H1 (cell line): Measurements from ENCODE around the gene CAPN6. TPM values are rescaled to one million over a fixed set of nuclear protein-coding genes. Genes with fewer than 3 reads are reported as not detected.

Experiments
- CTCF ChIA-PET: fragments of 300-600 bp; sonication (Branson Sonifier 250); formaldehyde crosslinking; loops from one replicate; lab custom pipeline; 2021; ENCODE audit not compliant: partially characterized antibody; lab: Charles Lee
- POLR2A ChIA-PET: fragments of 300-600 bp; sonication (Branson Sonifier 250); formaldehyde crosslinking; loops from one replicate; lab custom pipeline; 2021; ENCODE audit warnings: inconsistent platforms; ENCODE audit not compliant: partially characterized antibody; lab: Charles Lee
- DNase-seq, 2 experiments: peaks; one replicate each; pipeline versions ENCODE4 v3.0.0 to v3.0.0-alpha.2; 2010 to 2022; ENCODE audit warnings: low spot score in 2 of 2, low read depth in 1 of 2, mixed read lengths in 1 of 2
- FAIRE-seq: peaks from 2 replicates; lab custom pipeline; 2011; peaks lifted over from hg19 to GRCh38; lab: Jason Lieb, UNC
- H2AFZ ChIP-seq: 2 replicates; pipeline ENCODE4 v1.8.1; 2012; ENCODE audit warnings: low read length, inconsistent platforms
- H2AK5ac ChIP-seq: 2 replicates; pipeline ENCODE4 v1.6.1; 2013; ENCODE audit warnings: low read depth, low read length
- H2BK120ac ChIP-seq: replicated peaks from 2 replicates; pipeline ENCODE3; 2013; ENCODE audit warnings: low read depth, low read length, inconsistent platforms
- H2BK12ac ChIP-seq: 2 replicates; pipeline ENCODE4 v1.6.1; 2013; ENCODE audit warnings: low read depth, low read length
- H2BK15ac ChIP-seq: 2 replicates; pipeline ENCODE4 v1.6.1; 2013; ENCODE audit warnings: low read length
- H2BK20ac ChIP-seq: 2 replicates; pipeline ENCODE4 v1.6.1; 2013; ENCODE audit warnings: low read length
- H2BK5ac ChIP-seq: 2 replicates; pipeline ENCODE4 v1.6.1; 2013; ENCODE audit warnings: low read depth, low read length
- H3K14ac ChIP-seq: 2 replicates; pipeline ENCODE4 v1.6.1; 2013; ENCODE audit warnings: inconsistent platforms; ENCODE audit not compliant: insufficient read length
- H3K18ac ChIP-seq: 2 replicates; pipeline ENCODE4 v1.6.1; 2013; ENCODE audit warnings: low read length; ENCODE audit errors: extremely low read depth
- H3K23ac ChIP-seq: 2 replicates; pipeline ENCODE4 v1.6.1; 2013; ENCODE audit warnings: inconsistent platforms; ENCODE audit not compliant: insufficient read length
- H3K23me2 ChIP-seq: 2 replicates; pipeline ENCODE4 v1.6.1; 2013; ENCODE audit warnings: low read depth, low read length
- H3K27ac ChIP-seq: 2 replicates; pipeline ENCODE4 v1.6.1; 2011; ENCODE audit warnings: low read depth, low read length, inconsistent platforms
- H3K27me3 ChIP-seq, 4 experiments: replicated peaks in 1 of 4; 1 replicate in 1 of 4; 2 replicates in 3 of 4; pipeline versions ENCODE4 v1.6.1 to v1.8.1; 2011 to 2013; ENCODE audit warnings: low read length in 3 of 4, mild to moderate bottlenecking in 3 of 4, inconsistent platforms in 2 of 4, mixed read lengths in 2 of 4, moderate library complexity in 1 of 4; ENCODE audit not compliant: control insufficient read depth in 3 of 4, insufficient read depth in 3 of 4; ENCODE audit errors: extremely low read depth in 1 of 4
- H3K36me3 ChIP-seq, 4 experiments: 2 replicates each; pipeline versions ENCODE4 v1.6.1 to v1.8.1; 2011 to 2013; ENCODE audit warnings: mild to moderate bottlenecking in 4 of 4, low read length in 3 of 4, moderate library complexity in 2 of 4, control low read depth in 1 of 4, inconsistent platforms in 1 of 4; ENCODE audit not compliant: insufficient read depth in 4 of 4, control insufficient read depth in 2 of 4
- H3K4ac ChIP-seq: replicated peaks from 2 replicates; pipeline ENCODE3; 2013; ENCODE audit warnings: low read length, low read depth, mixed read lengths, inconsistent platforms; ENCODE audit not compliant: insufficient read length
- H3K4me1 ChIP-seq, 4 experiments: replicated peaks in 1 of 4; 1 replicate in 1 of 4; 2 replicates in 3 of 4; pipeline versions ENCODE4 v1.6.1 to v1.8.1; 2011 to 2013; ENCODE audit warnings: low read length in 3 of 4, inconsistent platforms in 2 of 4, mixed read lengths in 1 of 4; ENCODE audit not compliant: insufficient read depth in 4 of 4, control insufficient read depth in 3 of 4
- H3K4me2 ChIP-seq, 2 experiments: 2 replicates each; pipeline versions ENCODE4 v1.6.1 to v1.8.1; 2011 to 2013; ENCODE audit warnings: low read depth in 2 of 2, low read length in 2 of 2, control low read depth in 1 of 2, inconsistent platforms in 1 of 2, mild to moderate bottlenecking in 1 of 2; ENCODE audit not compliant: insufficient read depth in 1 of 2
- H3K4me3 ChIP-seq, 4 experiments: fragments of 200-600, 300-600 bp in 1 of 4; sonication (generic), shearing (Covaris generic), sonication (Bioruptor Twin) in 1 of 4; 2 replicates each; pipeline versions ENCODE4 v1.5.1 to v1.8.1; 2011 to 2016; ENCODE audit warnings: low read length in 4 of 4, low read depth in 3 of 4, control low read depth in 2 of 4, inconsistent platforms in 2 of 4, mild to moderate bottlenecking in 2 of 4, mixed read lengths in 1 of 4, moderate library complexity in 1 of 4; ENCODE audit not compliant: insufficient read depth in 2 of 4; ENCODE audit errors: extremely low read depth in 1 of 4
- H3K56ac ChIP-seq: replicated peaks from 2 replicates; pipeline ENCODE3; 2013; ENCODE audit warnings: low read depth, mild to moderate bottlenecking, mixed read lengths, low read length, inconsistent platforms; ENCODE audit not compliant: insufficient read length
- H3K79me1 ChIP-seq: 2 replicates; pipeline ENCODE4 v1.6.1; 2013; ENCODE audit warnings: low read depth, low read length, control low read depth
- H3K79me2 ChIP-seq, 2 experiments: 2 replicates each; pipeline versions ENCODE4 v1.6.1 to v1.8.1; 2012 to 2013; ENCODE audit warnings: low read length in 2 of 2, mild to moderate bottlenecking in 2 of 2, inconsistent platforms in 1 of 2; ENCODE audit not compliant: insufficient read depth in 2 of 2, control insufficient read depth in 1 of 2
- H3K9ac ChIP-seq, 4 experiments: replicated peaks in 1 of 4; 1 replicate in 1 of 4; 2 replicates in 3 of 4; pipeline versions ENCODE4 v1.6.1 to v1.8.1; 2011 to 2013; ENCODE audit warnings: low read depth in 3 of 4, low read length in 3 of 4, control low read depth in 2 of 4, mild to moderate bottlenecking in 2 of 4, moderate library complexity in 2 of 4, inconsistent platforms in 1 of 4; ENCODE audit errors: extremely low read depth in 1 of 4
- H3K9me3 ChIP-seq, 2 experiments: 2 replicates each; pipeline versions ENCODE4 v1.6.1 to v1.8.1; 2012 to 2013; ENCODE audit warnings: mild to moderate bottlenecking in 2 of 2, moderate library complexity in 2 of 2, control low read depth in 1 of 2, inconsistent platforms in 1 of 2, low read depth in 1 of 2, low read length in 1 of 2, mixed read lengths in 1 of 2; ENCODE audit not compliant: insufficient read depth in 2 of 2
- H4K20me1 ChIP-seq, 2 experiments: replicated peaks in 1 of 2; 2 replicates each; pipeline versions ENCODE3 to v1.8.1; 2011 to 2013; ENCODE audit warnings: inconsistent platforms in 2 of 2, low read length in 2 of 2, mild to moderate bottlenecking in 1 of 2; ENCODE audit not compliant: insufficient read depth in 2 of 2, control insufficient read depth in 1 of 2
- H4K5ac ChIP-seq: 2 replicates; pipeline ENCODE4 v1.6.1; 2013; ENCODE audit warnings: low read length, low read depth, mixed read lengths, inconsistent platforms; ENCODE audit not compliant: insufficient read length
- H4K8ac ChIP-seq: 2 replicates; pipeline ENCODE4 v1.8.0; 2013; ENCODE audit warnings: mild to moderate bottlenecking, moderate library complexity, low read length, inconsistent platforms; ENCODE audit not compliant: insufficient read depth; ENCODE audit errors: extremely low read depth
- H4K91ac ChIP-seq: replicated peaks from 2 replicates; pipeline ENCODE3; 2013; ENCODE audit warnings: low read length, mixed read lengths, inconsistent platforms; ENCODE audit not compliant: insufficient read length
- CREB1 ChIP-seq: IDR thresholded peaks from 2 replicates; pipeline ENCODE4 v1.6.1; 2012; ENCODE audit warnings: inconsistent platforms
- KDM1A ChIP-seq: fragments of 200-600, 300-600 bp; sonication (generic); IDR thresholded peaks from 2 replicates; pipeline ENCODE4 v1.7.1; 2016; ENCODE audit warnings: mild to moderate bottlenecking, low read length, borderline replicate concordance
- SP1 ChIP-seq: IDR thresholded peaks from 2 replicates; pipeline ENCODE4 v1.6.1; 2011; ENCODE audit warnings: low read depth, low read length
- WGBS, 2 experiments: shearing (Covaris generic) in 1 of 2; methylation state at CpG; one replicate each; pipeline versions ENCODE4 v1.1.6 to v1.1.7; 2013 to 2015; ENCODE audit warnings: low lambda C conversion rate in 2 of 2, mixed read lengths in 2 of 2, inconsistent platforms in 1 of 2, low coverage in 1 of 2, missing lambda C conversion rate in 1 of 2; ENCODE audit not compliant: insufficient replicate concordance in 2 of 2, insufficient coverage in 1 of 2, insufficient read length in 1 of 2; ENCODE audit errors: extremely low coverage in 1 of 2, missing lambda C conversion rate in 1 of 2; 5-methylcytosine and 5-hydroxymethylcytosine counted together
- polyA plus RNA-seq, 7 experiments: library from polyadenylated mRNA; depleted of rRNA in 3 of 7; stranded (reverse) in 5 of 7; unstranded in 2 of 7; fragments of >200 nt in 5 of 7; fragments of 200-250 nt in 2 of 7; gene quantifications; 1 replicate in 5 of 7; 2 replicates in 1 of 7; 4 replicates in 1 of 7; pipeline versions ENCODE4 v1.2.1 to v1.2.3, GENCODE V29; 2011 to 2013; ENCODE audit warnings: missing spikeins in 2 of 7, mixed read lengths in 2 of 7
- total RNA-seq: library from RNA; stranded (reverse); fragmentation: NEBNext Ultra II Directional; extraction: Animal tissue kit (Norgen Biotek cat#: 25700); gene quantifications from 2 replicates; pipeline ENCODE4 v1.2.1, GENCODE V29; 2021
- TF ChIP-seq, protein P1 (sequence below), 3 experiments: IDR thresholded peaks; 1 replicate in 2 of 3; 2 replicates in 1 of 3; pipeline versions ENCODE4 v1.5.1 to v1.6.1; 2011; ENCODE audit warnings: low read length in 3 of 3, mild to moderate bottlenecking in 3 of 3, inconsistent platforms in 2 of 3, low read depth in 1 of 3, moderate library complexity in 1 of 3; ENCODE audit not compliant: insufficient read depth in 1 of 3; ENCODE audit errors: control extremely low read depth in 1 of 3

CAPN6 gene
- total and polyA plus RNA-seq, 2 of the 8 experiments (the other 6 are each of a cell fraction or from before 2014, with no cell fraction given) = 5.3 to 10.6 TPM

- Histone ChIP-seq H4K5ac (no peak overlapping the region), H3K23ac (no peak overlapping the region), H3K18ac (no peak overlapping the region), H3K56ac (no peak overlapping the region), H3K27ac (no peak overlapping the region), H2BK12ac (no peak overlapping the region), H4K8ac (no peak overlapping the region), H3K23me2 (no peaks in the 10 kb centered on the region; the same call in 1 of the 2 replicates), H3K14ac (no peak overlapping the region), H2BK120ac (no peak overlapping the region), H3K4ac (no peak overlapping the region), H2AK5ac (no peak overlapping the region), H4K20me1 (no peaks in the 10 kb centered on the region), H3K9ac (no peak overlapping the region), H3K79me1 (no peaks in the 10 kb centered on the region), H3K4me2 (no peak overlapping the region), H2BK5ac (no peak overlapping the region), H3K4me3 (no peak overlapping the region), H4K91ac (no peak overlapping the region), H3K36me3 (no peaks in the 10 kb centered on the region), H3K9me3 (no peaks in the 10 kb centered on the region), H2AFZ (no peak overlapping the region), H2BK15ac (no peak overlapping the region), H3K79me2 (no peaks in the 10 kb centered on the region), H2BK20ac (no peak overlapping the region), H3K27me3 (no peaks in the 10 kb centered on the region), H3K4me1 (no peaks in the 10 kb centered on the region)
- 82% methylated on average over 2 of the region's 2 CpGs; no CpG with 5 or more reads in 1 of the 2 experiments for WGBS, 2 experiments
- ChIA-PET POLR2A (no interaction called here), CTCF (no interaction called here)
- no peak for DNase-seq
- TF ChIP-seq SP1 (no peak), CREB1 (no peak), KDM1A (no peak)
- TF ChIP-seq, protein P1, sequence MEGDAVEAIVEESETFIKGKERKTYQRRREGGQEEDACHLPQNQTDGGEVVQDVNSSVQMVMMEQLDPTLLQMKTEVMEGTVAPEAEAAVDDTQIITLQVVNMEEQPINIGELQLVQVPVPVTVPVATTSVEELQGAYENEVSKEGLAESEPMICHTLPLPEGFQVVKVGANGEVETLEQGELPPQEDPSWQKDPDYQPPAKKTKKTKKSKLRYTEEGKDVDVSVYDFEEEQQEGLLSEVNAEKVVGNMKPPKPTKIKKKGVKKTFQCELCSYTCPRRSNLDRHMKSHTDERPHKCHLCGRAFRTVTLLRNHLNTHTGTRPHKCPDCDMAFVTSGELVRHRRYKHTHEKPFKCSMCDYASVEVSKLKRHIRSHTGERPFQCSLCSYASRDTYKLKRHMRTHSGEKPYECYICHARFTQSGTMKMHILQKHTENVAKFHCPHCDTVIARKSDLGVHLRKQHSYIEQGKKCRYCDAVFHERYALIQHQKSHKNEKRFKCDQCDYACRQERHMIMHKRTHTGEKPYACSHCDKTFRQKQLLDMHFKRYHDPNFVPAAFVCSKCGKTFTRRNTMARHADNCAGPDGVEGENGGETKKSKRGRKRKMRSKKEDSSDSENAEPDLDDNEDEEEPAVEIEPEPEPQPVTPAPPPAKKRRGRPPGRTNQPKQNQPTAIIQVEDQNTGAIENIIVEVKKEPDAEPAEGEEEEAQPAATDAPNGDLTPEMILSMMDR (IDR thresholded peaks at IDR 0.05; ENCODE audit: control extremely low read depth in 1 of 3, insufficient read depth in 1 of 3, low read depth in 1 of 3, low read length in 3 of 3) = no peak
- no peak for FAIRE-seq
Measured at GRCh38 chrX:111302284-111302683, 32.0 kb upstream of the CAPN6 start.
